ENCODE data around the gene MYL7.
"Not testable (repeated sequence)": the region's sequence is repeated elsewhere in the genome, so short reads cannot be mapped to it uniquely, and the experiment has no call there.

Gene MYL7

GRCh38 chr7:44128721-44129582 lies 12.2 kb downstream of the MYL7 start:
- DNase-seq = no peak

GRCh38 chr7:44127161-44127560 lies 14.0 kb downstream of the MYL7 start:
- no peak for DNase-seq

- DNase-seq = not testable (repeated sequence)
Measured at GRCh38 chr7:44126574-44126973, 14.6 kb downstream of the MYL7 start.

- no peak for DNase-seq
Measured at GRCh38 chr7:44124822-44125202, 16.3 kb downstream of the MYL7 start.

DNA sequence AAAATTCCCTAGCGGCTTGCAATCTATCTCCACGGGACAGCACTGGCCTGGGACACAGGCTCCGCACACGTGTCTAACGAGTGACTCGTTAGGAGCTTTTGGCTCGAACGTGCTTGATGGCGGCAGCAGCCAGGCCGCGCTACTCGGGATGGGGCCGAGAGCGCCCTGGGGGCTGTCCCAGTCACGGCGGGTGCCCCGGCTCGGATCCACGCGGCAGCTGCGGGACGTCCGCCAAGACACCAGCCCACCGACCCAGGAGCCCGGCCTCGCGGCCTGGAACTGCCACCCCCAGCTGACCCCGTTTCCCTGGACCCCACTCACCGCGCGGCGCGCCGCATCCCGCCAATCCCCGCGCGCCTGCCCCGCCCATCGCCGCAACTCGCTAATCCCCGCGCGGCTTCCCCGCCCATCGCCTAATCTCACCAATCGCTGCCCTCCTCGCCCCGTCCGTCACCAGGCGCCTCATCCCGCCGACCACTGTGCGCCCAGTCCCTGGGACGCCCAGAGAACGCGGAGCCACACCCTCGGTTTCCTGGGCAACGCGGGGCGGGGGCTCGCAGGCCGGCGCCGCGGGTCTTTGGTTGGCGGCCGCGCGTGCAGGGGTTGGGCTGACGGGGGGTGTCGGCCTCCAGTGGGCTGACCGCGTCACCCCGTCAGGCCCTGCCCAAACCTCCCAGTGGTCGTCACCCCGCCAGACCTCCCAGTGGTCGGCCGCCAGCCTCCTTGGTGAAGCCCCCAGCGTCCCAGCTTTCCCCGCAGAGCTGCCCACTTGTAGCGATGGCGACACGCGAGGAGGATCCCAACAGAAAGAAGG lies 17.7 kb downstream of the MYL7 start, which contains the start of gene POLD2:
Gene POLD2, minus strand, starts transcription at position 359 of the 814 bp plus-strand sequence. CDS start 1,495 bp downstream, outside the sequence.
- peak; percentile 86 to 97 for DNase-seq

- no peak for DNase-seq
Measured at GRCh38 chr7:44122529-44122928, 18.6 kb downstream of the MYL7 start.

GRCh38 chr7:44121761-44122420 lies 19.2 kb downstream of the MYL7 start:
- DNase-seq = no peak

GRCh38 chr7:44120395-44120794 lies 20.7 kb downstream of the MYL7 start:
- DNase-seq = no peak

DNA sequence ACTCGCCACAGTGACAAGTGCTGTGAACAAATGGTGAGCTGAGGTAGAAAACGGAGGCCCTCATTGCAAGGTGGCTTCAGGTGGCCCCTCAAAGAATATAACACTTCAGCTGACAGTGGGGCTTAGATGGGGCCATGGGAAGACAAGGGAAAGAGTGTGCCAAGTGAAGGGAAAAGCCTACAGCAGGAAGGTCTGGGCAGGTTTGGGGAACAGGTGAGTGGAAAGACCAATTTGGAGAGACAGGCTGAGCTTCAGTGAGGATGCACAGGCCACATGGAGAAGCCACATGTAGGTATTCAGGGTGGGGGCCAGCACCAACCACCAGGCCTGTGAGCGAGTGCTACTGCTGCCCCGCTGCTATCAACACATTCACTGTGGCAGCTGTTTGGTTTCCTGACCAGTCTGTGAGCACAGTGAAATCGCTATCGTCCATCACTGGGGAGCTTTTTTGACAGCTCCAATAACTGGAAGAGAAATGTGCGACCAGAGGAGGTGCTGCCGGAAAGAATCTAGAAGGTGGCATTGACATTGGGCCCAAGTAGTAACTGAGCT lies 21.2 kb downstream of the MYL7 start:
- DNase-seq = no peak

GRCh38 chr7:44117801-44118429 lies 23.2 kb downstream of the MYL7 start:
- DNase-seq = no peak

- no peak for DNase-seq
Measured at GRCh38 chr7:44116789-44117666, 24.1 kb downstream of the MYL7 start.

- DNase-seq = no peak
Measured at GRCh38 chr7:44116087-44116788, 24.9 kb downstream of the MYL7 start.

GRCh38 chr7:44114586-44115310 lies 26.4 kb downstream of the MYL7 start:
- no peak for DNase-seq

GRCh38 chr7:44113764-44114354 lies 27.3 kb downstream of the MYL7 start:
- no peak for DNase-seq

- DNase-seq = no peak
Measured at GRCh38 chr7:44112997-44113763, 28.0 kb downstream of the MYL7 start.

DNA sequence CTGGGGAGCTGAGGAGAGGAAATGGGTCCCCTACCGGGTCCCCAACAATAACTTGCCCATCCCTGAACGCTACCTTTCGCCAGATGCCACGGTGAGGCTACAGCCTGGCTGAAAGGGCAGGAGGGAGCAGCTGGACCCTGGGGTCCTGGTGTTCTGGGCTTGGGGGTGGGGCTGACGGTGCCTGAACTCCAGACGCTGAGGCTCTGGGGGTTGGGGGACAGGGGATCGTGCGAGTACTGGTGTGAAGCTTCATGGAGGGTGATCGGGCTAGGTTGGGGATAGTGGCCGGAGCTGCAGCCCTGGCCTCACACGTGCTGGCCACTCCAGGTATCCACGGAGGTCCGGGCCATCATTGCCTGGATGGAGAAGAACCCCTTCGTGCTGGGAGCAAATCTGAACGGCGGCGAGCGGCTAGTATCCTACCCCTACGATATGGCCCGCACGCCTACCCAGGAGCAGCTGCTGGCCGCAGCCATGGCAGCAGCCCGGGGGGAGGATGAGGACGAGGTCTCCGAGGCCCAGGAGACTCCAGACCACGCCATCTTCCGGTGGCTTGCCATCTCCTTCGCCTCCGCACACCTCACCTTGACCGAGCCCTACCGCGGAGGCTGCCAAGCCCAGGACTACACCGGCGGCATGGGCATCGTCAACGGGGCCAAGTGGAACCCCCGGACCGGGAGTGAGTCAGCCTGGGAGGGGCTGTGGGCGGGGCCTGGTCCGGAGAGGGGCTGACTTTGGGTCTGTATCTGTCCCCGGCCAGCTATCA lies 28.7 kb downstream of the MYL7 start:
- no peak for DNase-seq

DNA sequence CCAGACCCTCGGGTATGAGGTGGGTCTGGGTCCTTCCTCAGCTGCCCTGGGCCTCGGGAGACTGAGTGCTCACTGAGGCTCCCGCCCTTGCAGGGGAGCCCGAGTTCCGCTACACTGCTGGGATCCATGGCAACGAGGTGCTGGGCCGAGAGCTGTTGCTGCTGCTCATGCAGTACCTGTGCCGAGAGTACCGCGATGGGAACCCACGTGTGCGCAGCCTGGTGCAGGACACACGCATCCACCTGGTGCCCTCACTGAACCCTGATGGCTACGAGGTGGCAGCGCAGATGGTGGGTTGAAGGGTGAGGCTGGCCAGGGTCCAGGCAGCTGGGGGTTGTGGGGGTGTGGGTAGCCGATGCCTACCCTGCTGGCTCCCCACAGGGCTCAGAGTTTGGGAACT lies 29.4 kb downstream of the MYL7 start:
- no peak for DNase-seq
